ENCODE measurements around the gene RAP2B.

- TF ChIP-seq CTCF (IDR thresholded peaks at IDR 0.05): no peak
- no peak for TF ChIP-seq POLR2A (IDR thresholded peaks at IDR 0.05)
Observed at GRCh38 chr3:153166796-153167195, 4.8 kb downstream of the RAP2B start.
